Breast epithelium (tissue), 4 donors: ENCODE results near the gene SLC35A1. TPM values are rescaled to one million over a fixed set of nuclear protein-coding genes. Genes with fewer than 3 reads are reported as not detected.

Experiments
- DNase-seq, 2 donors: peaks; one replicate each; pipeline ENCODE4 v3.0.0-alpha.2; 2019; ENCODE audit warnings: low spot score in 2 of 2
- H3K27ac ChIP-seq, 2 donors: fragments of 200-600 bp; sonication (generic) in 1 of 2; one replicate each; pipeline ENCODE4 v1.5.1; 2016 to 2019; ENCODE audit warnings: mild to moderate bottlenecking in 1 of 2
- H3K27me3 ChIP-seq, 2 donors: fragments of 200-600 bp; sonication (generic) in 1 of 2; one replicate each; pipeline versions ENCODE4 v1.5.1 to v1.6.0; 2017 to 2019; ENCODE audit warnings: control low read depth in 1 of 2, mild to moderate bottlenecking in 1 of 2
- H3K36me3 ChIP-seq: fragments of 200-600 bp; one replicate; pipeline ENCODE4 v1.5.1; 2019
- H3K4me1 ChIP-seq, 2 donors: fragments of 200-600 bp; sonication (generic); one replicate each; pipeline ENCODE4 v1.5.1; 2016 to 2019; ENCODE audit warnings: control low read depth in 1 of 2
- H3K4me3 ChIP-seq, 3 donors: fragments of 200-600 bp; sonication (generic); 1 replicate in 2 of 3; 2 replicates in 1 of 3; pipeline ENCODE4 v1.5.1; 2016 to 2019; ENCODE audit warnings: mild to moderate bottlenecking in 3 of 3, moderate library complexity in 2 of 3
- H3K9me3 ChIP-seq, 2 donors: fragments of 200-600 bp; sonication (generic) in 1 of 2; one replicate each; pipeline ENCODE4 v1.5.1; 2016 to 2019; ENCODE audit warnings: control low read depth in 1 of 2
- POLR2A ChIP-seq: fragments of 450-650 bp; IDR thresholded peaks from one replicate; pipeline ENCODE4 v1.6.1; 2016; ENCODE audit warnings: antibody characterized with exemption, mild to moderate bottlenecking, moderate library complexity
- POLR2AphosphoS5 ChIP-seq, 3 donors: sonication (generic); formaldehyde crosslinking; IDR thresholded peaks; one replicate each; pipeline ENCODE4 v1.6.1; 2017; ENCODE audit warnings: antibody characterized with exemption in 3 of 3
- intact Hi-C: fragments of 100-400 bp; cut with DNase I; formaldehyde crosslinking; loops from one replicate; pipeline ENCODE4 v1.15.1; 2023; ENCODE audit warnings: low total_unique reads
- total RNA-seq, 3 donors: library from RNA; depleted of rRNA; stranded (reverse); fragments of >200 nt; gene quantifications; one replicate each; pipeline ENCODE4 v1.1.0, GENCODE V29; 2016
- TF ChIP-seq, protein P1 (sequence below), 3 donors: fragments of 450-650 bp; IDR thresholded peaks; one replicate each; pipeline ENCODE4 v1.5.1; 2016 to 2017; ENCODE audit warnings: antibody characterized with exemption in 3 of 3, mild to moderate bottlenecking in 3 of 3, moderate library complexity in 3 of 3

The SLC35A1 gene
- total RNA-seq, 3 donors from 2014 or later: 20.3 to 46.7 (median 22.9) TPM

- intact Hi-C loops: no loop called here
- H3K27ac ChIP-seq: no peak overlapping the region
- no peak overlapping the region for H3K4me3 ChIP-seq
- no peaks in the 10 kb centered on the region for H3K4me1 ChIP-seq
- no peak for DNase-seq
- no peaks in the 10 kb centered on the region for H3K27me3 ChIP-seq
- no peaks in the 10 kb centered on the region for H3K9me3 ChIP-seq
- TF ChIP-seq, protein P1, sequence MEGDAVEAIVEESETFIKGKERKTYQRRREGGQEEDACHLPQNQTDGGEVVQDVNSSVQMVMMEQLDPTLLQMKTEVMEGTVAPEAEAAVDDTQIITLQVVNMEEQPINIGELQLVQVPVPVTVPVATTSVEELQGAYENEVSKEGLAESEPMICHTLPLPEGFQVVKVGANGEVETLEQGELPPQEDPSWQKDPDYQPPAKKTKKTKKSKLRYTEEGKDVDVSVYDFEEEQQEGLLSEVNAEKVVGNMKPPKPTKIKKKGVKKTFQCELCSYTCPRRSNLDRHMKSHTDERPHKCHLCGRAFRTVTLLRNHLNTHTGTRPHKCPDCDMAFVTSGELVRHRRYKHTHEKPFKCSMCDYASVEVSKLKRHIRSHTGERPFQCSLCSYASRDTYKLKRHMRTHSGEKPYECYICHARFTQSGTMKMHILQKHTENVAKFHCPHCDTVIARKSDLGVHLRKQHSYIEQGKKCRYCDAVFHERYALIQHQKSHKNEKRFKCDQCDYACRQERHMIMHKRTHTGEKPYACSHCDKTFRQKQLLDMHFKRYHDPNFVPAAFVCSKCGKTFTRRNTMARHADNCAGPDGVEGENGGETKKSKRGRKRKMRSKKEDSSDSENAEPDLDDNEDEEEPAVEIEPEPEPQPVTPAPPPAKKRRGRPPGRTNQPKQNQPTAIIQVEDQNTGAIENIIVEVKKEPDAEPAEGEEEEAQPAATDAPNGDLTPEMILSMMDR (IDR thresholded peaks at IDR 0.05): no peak
- TF ChIP-seq POLR2A (no peak), POLR2AphosphoS5 (IDR thresholded peaks at IDR 0.05) (no peak)
- no peaks in the 10 kb centered on the region for H3K36me3 ChIP-seq
Measured at GRCh38 chr6:87498048-87498447, 25.3 kb downstream of the SLC35A1 start.

DNA sequence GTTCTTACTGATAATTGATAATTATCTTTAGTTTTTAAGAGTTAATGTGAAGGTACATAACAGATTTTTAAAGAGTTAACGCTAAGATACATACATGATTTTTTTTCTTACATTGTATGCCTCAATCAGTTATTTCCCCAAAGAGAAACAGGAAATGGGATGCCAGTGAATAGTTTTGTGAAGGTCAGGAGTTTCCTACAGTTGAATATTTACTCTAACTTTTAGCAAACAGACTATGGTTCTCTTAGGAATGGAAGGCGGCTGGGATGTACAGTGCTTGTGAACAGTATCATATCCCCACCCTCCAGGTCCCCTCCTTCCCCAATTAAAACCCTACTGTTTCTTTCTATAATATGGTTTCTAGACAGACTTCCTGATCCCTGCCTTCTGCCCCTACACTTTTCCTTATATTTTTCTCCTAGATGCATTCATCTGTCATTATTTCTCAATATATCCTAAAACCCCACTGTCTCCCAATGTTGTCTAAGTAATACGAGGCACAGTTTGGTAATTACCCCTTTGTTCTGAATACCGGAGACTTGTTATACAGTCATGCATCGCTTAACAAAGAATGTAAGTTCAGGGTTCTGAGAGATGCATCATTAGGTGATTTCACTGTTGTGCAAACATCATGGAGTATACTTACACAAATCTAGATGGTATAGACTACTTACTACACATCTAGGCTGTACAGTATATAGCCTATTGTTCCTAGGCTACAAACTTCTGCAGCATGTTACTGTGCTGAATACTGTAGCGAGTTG lies 29.2 kb downstream of the SLC35A1 start:
- no peaks in the 10 kb centered on the region for H3K36me3 ChIP-seq
- intact Hi-C loops: no loop called here
- no peak for TF ChIP-seq POLR2A
- TF ChIP-seq, protein P1 (IDR thresholded peaks at IDR 0.05): no peak
- TF ChIP-seq POLR2AphosphoS5 (IDR thresholded peaks at IDR 0.05): no peak
- H3K4me3 ChIP-seq: no peak overlapping the region
- H3K27me3 ChIP-seq: no peaks in the 10 kb centered on the region
- H3K27ac ChIP-seq: no peak overlapping the region
- DNase-seq: no peak
- H3K4me1 ChIP-seq: no peaks in the 10 kb centered on the region
- H3K9me3 ChIP-seq: no peaks in the 10 kb centered on the region

DNA sequence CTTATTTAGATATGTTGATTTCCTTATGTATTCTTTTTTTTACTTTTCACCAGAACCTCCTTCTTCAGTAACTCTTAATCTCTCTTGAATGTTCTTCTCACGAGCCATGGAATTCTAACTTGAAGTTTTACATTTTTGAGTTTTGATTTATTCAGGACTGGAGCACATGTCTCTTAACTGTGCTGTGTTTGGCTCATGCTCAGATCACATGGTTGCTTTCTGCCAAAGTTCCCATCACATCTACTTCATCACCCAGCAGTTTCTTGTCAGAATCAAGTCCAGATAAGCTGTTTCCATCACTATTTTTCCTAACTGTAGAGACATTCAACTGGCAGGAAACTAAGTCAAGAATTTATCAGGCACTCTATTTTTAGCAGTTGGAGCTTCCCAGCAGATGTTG lies 31.7 kb downstream of the SLC35A1 start:
- DNase-seq: no peak
- no peak overlapping the region for H3K4me3 ChIP-seq
- H3K4me1 ChIP-seq: no peaks in the 10 kb centered on the region
- no peak overlapping the region for H3K27ac ChIP-seq
- no peaks in the 10 kb centered on the region for H3K9me3 ChIP-seq
- TF ChIP-seq POLR2A (no peak), POLR2AphosphoS5 (IDR thresholded peaks at IDR 0.05) (no peak)
- TF ChIP-seq, protein P1 (IDR thresholded peaks at IDR 0.05): no peak
- peaks cover 6% of the 10 kb centered on the region for H3K36me3 ChIP-seq
- H3K27me3 ChIP-seq: no peaks in the 10 kb centered on the region
- intact Hi-C loops: no loop called here

DNA sequence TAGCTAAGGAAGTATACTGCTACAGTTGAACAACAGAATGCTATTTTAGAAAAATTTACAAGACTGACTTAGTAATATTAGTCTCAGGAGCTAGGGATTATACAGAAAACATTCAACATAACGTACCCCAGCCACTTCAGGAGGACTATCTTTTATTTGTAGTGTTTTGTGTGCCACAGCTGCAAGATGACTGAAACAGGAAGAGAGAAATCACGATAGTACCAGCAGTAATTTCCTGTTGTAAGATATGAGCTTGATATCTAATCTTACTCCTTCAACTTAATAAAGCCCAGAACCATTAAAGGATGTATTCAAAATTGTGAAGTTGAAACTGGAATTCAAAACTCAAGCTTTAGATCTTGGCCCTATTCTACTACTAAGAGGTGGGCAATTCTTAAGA lies 42.1 kb downstream of the SLC35A1 start:
- H3K9me3 ChIP-seq: no peaks in the 10 kb centered on the region
- intact Hi-C loops: no loop called here
- DNase-seq: no peak

DNA sequence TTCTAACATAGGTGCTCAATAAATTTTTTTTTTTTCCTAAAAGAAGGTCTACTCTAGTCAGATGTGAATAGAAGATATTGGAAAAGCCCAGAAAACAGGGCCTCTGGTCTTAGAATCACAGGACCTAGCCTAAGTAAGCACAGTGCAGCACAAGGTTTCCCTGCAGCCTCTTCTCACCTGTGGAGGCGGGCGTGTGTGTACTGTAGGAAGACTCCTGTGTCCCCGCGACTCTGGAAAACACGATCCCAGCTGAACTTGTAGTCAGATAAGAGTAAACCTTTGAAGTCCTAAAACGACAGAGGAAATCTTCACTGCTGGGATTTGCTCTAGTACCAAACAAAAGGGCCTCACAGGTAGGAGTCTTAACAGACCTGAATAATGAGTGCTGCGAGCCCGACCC lies 45.7 kb downstream of the SLC35A1 start:
- Histone ChIP-seq H3K4me3 (no peak overlapping the region), H3K36me3 (no peaks in the 10 kb centered on the region), H3K27ac (no peak overlapping the region), H3K4me1 (no peaks in the 10 kb centered on the region), H3K9me3 (no peaks in the 10 kb centered on the region), H3K27me3 (no peaks in the 10 kb centered on the region)
- no peak for DNase-seq
- intact Hi-C loops: no loop called here
- TF ChIP-seq, protein P1 (IDR thresholded peaks at IDR 0.05): no peak
- no peak for TF ChIP-seq POLR2A
- TF ChIP-seq POLR2AphosphoS5 (IDR thresholded peaks at IDR 0.05): no peak

More for the DNA sequence above, 42.1 kb downstream of the SLC35A1 start:
- Histone ChIP-seq H3K4me3 (no peak overlapping the region), H3K27ac (no peak overlapping the region), H3K4me1 (no peaks in the 10 kb centered on the region), H3K27me3 (no peaks in the 10 kb centered on the region), H3K36me3 (no peaks in the 10 kb centered on the region)
- TF ChIP-seq POLR2AphosphoS5 (IDR thresholded peaks at IDR 0.05) (no peak), POLR2A (no peak)
- TF ChIP-seq, protein P1 (IDR thresholded peaks at IDR 0.05): no peak
